Loucy (cell line): ENCODE results near the gene RBMS2.
"Not testable (repeated sequence)": the region's sequence is repeated elsewhere in the genome, so short reads cannot be mapped to it uniquely, and the experiment has no call there.

Experiments
- H2AFZ ChIP-seq: fragments of 200-600 bp; sonication (generic); 2 replicates; pipeline ENCODE4 v1.6.0; 2016; ENCODE audit warnings: antibody characterized with exemption, mild to moderate bottlenecking, low read length, moderate library complexity
- H3F3A ChIP-seq: fragments of 200-600 bp; 2 replicates; pipeline ENCODE4 v1.6.0; 2016; ENCODE audit warnings: antibody characterized with exemption, low read depth, mild to moderate bottlenecking
- H3K27me3 ChIP-seq: fragments of 200-600 bp; sonication (generic); 2 replicates; pipeline ENCODE4 v1.6.1; 2014; ENCODE audit warnings: low read length, mild to moderate bottlenecking; ENCODE audit not compliant: insufficient read depth, poor library complexity, severe bottlenecking
- H3K36me3 ChIP-seq: fragments of 200-600 bp; sonication (generic); 2 replicates; pipeline ENCODE4 v1.6.1; 2016; ENCODE audit warnings: low read length; ENCODE audit not compliant: insufficient read depth
- H3K4me1 ChIP-seq: fragments of 200-600 bp; sonication (generic); 2 replicates; pipeline ENCODE4 v1.5.1; 2014; ENCODE audit warnings: low read length, mild to moderate bottlenecking; ENCODE audit not compliant: insufficient read depth, poor library complexity, severe bottlenecking
- H3K4me2 ChIP-seq: fragments of 200-600 bp; sonication (generic); 2 replicates; pipeline ENCODE4 v1.6.0; 2014; ENCODE audit warnings: antibody characterized with exemption, low read length, low read depth, mild to moderate bottlenecking; ENCODE audit not compliant: poor library complexity, severe bottlenecking
- H3K4me3 ChIP-seq: fragments of 200-600 bp; sonication (generic); 2 replicates; pipeline ENCODE4 v1.5.1; 2014; ENCODE audit warnings: low read length, mild to moderate bottlenecking, mixed read lengths; ENCODE audit not compliant: poor library complexity, severe bottlenecking
- H3K79me2 ChIP-seq: fragments of 200-600 bp; sonication (generic); 2 replicates; pipeline ENCODE4 v1.6.1; 2014; ENCODE audit warnings: low read length; ENCODE audit not compliant: insufficient read depth
- H3K9ac ChIP-seq: fragments of 200-600 bp; sonication (generic); 2 replicates; pipeline ENCODE4 v1.6.0; 2014; ENCODE audit warnings: mild to moderate bottlenecking, low read depth, low read length, moderate library complexity; ENCODE audit not compliant: poor library complexity, severe bottlenecking
- H3K9me2 ChIP-seq: fragments of 200-600 bp; sonication (generic); replicated peaks from 2 replicates; pipeline ENCODE4 v1.6.1; 2016; ENCODE audit warnings: low read depth, low read length, mixed read lengths
- H3K9me3 ChIP-seq: fragments of 200-600 bp; sonication (generic); 2 replicates; pipeline ENCODE4 v1.6.1; 2014; ENCODE audit warnings: mild to moderate bottlenecking, antibody characterized with exemption, low read length, low read depth; ENCODE audit not compliant: insufficient read depth
- H4K20me1 ChIP-seq: fragments of 200-600 bp; sonication (generic); 2 replicates; pipeline ENCODE4 v1.6.0; 2014; ENCODE audit warnings: antibody characterized with exemption, low read length, mild to moderate bottlenecking; ENCODE audit not compliant: insufficient read depth, poor library complexity, severe bottlenecking
- EZH2phosphoT487 ChIP-seq: fragments of 200-600 bp; IDR thresholded peaks from 2 replicates; pipeline ENCODE4 v1.6.1; 2018; ENCODE audit warnings: antibody characterized with exemption, mild to moderate bottlenecking, moderate library complexity, borderline replicate concordance
- TF ChIP-seq, protein P1 (sequence below): fragments of 200-600 bp; sonication (generic); conservative IDR thresholded peaks from 2 replicates; pipeline ENCODE4 v1.5.1; 2014; ENCODE audit warnings: mild to moderate bottlenecking, antibody characterized with exemption, low read length

Gene RBMS2

GRCh38 chr12:56488041-56488955 is 33.3 kb upstream of the RBMS2 start, which contains the start of gene GLS2:
Gene GLS2 (minus strand): TSS chr12:56488161. CDS start chr12:56488118, 43 bp downstream.
- H3K36me3 ChIP-seq, result no peaks in the 10 kb centered on the region
- H2AFZ ChIP-seq, result no peak within 1 kb of the TSS
- H3K9me2 ChIP-seq, result no peaks in the 10 kb centered on the region
- no peaks in the 10 kb centered on the region for H3K79me2 ChIP-seq
- no peaks in the 10 kb centered on the region for H3K9me3 ChIP-seq
- no peak for TF ChIP-seq EZH2phosphoT487
- TF ChIP-seq, protein P1, sequence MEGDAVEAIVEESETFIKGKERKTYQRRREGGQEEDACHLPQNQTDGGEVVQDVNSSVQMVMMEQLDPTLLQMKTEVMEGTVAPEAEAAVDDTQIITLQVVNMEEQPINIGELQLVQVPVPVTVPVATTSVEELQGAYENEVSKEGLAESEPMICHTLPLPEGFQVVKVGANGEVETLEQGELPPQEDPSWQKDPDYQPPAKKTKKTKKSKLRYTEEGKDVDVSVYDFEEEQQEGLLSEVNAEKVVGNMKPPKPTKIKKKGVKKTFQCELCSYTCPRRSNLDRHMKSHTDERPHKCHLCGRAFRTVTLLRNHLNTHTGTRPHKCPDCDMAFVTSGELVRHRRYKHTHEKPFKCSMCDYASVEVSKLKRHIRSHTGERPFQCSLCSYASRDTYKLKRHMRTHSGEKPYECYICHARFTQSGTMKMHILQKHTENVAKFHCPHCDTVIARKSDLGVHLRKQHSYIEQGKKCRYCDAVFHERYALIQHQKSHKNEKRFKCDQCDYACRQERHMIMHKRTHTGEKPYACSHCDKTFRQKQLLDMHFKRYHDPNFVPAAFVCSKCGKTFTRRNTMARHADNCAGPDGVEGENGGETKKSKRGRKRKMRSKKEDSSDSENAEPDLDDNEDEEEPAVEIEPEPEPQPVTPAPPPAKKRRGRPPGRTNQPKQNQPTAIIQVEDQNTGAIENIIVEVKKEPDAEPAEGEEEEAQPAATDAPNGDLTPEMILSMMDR, result no peak
- no peak within 1 kb of the TSS for H3K9ac ChIP-seq
- H3K27me3 ChIP-seq, result no peaks in the 10 kb centered on the region
- H3F3A ChIP-seq, result no peaks in the 10 kb centered on the region
- H4K20me1 ChIP-seq, result no peaks in the 10 kb centered on the region
- no peak within 1 kb of the TSS for H3K4me2 ChIP-seq
- no peak within 1 kb of the TSS for H3K4me3 ChIP-seq
- no peaks in the 10 kb centered on the region for H3K4me1 ChIP-seq

GRCh38 chr12:56490360-56490759 is 31.3 kb upstream of the RBMS2 start:
- TF ChIP-seq EZH2phosphoT487, result no peak
- TF ChIP-seq, protein P1, result no peak
- no peaks in the 10 kb centered on the region for H3K9me2 ChIP-seq

GRCh38 chr12:56493409-56494105 is 28.1 kb upstream of the RBMS2 start:
- H3F3A ChIP-seq, H3K36me3 ChIP-seq, H3K4me1 ChIP-seq, H3K9ac ChIP-seq, H3K79me2 ChIP-seq, H3K4me3 ChIP-seq, H3K27me3 ChIP-seq, H3K9me3 ChIP-seq, H4K20me1 ChIP-seq, H3K9me2 ChIP-seq, H2AFZ ChIP-seq, H3K4me2 ChIP-seq: not testable (repeated sequence)

More at GRCh38 chr12:56490360-56490759, 31.3 kb upstream of the RBMS2 start:
- Histone ChIP-seq H3K9me3 (no peaks in the 10 kb centered on the region), H3K27me3 (no peaks in the 10 kb centered on the region), H2AFZ (no peak overlapping the region), H3K79me2 (no peaks in the 10 kb centered on the region), H3K4me1 (no peaks in the 10 kb centered on the region), H4K20me1 (no peaks in the 10 kb centered on the region), H3K4me3 (no peak overlapping the region), H3F3A (no peaks in the 10 kb centered on the region), H3K9ac (no peak overlapping the region), H3K4me2 (no peak overlapping the region), H3K36me3 (no peaks in the 10 kb centered on the region)

GRCh38 chr12:56494106-56494415 is 27.6 kb upstream of the RBMS2 start:
- H3K4me2 ChIP-seq, H3F3A ChIP-seq, H3K9ac ChIP-seq, H3K9me3 ChIP-seq, H3K4me3 ChIP-seq, H3K79me2 ChIP-seq, H3K36me3 ChIP-seq, H3K4me1 ChIP-seq, H3K9me2 ChIP-seq, H3K27me3 ChIP-seq, H2AFZ ChIP-seq, H4K20me1 ChIP-seq: not testable (repeated sequence)

- H3K4me3 ChIP-seq, H3K4me2 ChIP-seq, H3F3A ChIP-seq, H4K20me1 ChIP-seq, H3K9me3 ChIP-seq, H3K27me3 ChIP-seq, H3K79me2 ChIP-seq, H3K9ac ChIP-seq, H2AFZ ChIP-seq, H3K9me2 ChIP-seq, H3K4me1 ChIP-seq, H3K36me3 ChIP-seq: not testable (repeated sequence)
Measured at GRCh38 chr12:56494481-56494880, 27.1 kb upstream of the RBMS2 start.
